ENCODE measurements around the gene APOBEC3F.

GRCh38 chr22:39024519-39025308 lies 15.9 kb upstream of the APOBEC3F start:
- TF ChIP-seq POLR2AphosphoS5 (IDR thresholded peaks at IDR 0.05), result no peak
- TF ChIP-seq CTCF (IDR thresholded peaks at IDR 0.05), result no peak
- TF ChIP-seq POLR2A (IDR thresholded peaks at IDR 0.05), result no peak
- TF ChIP-seq EP300 (IDR thresholded peaks at IDR 0.05), result no peak

Data from stomach (tissue), 4 donors.